ENCODE results near the gene SCRT2. TPM values are rescaled to one million over a fixed set of nuclear protein-coding genes. Genes with fewer than 3 reads are reported as not detected.

SCRT2 gene
- total RNA-seq, 4 donors from 2014 or later: not detected

- 30 to 36% methylated on average over 7 of the region's 7 CpGs for WGBS, 2 donors
Observed at GRCh38 chr20:620246-620645, 55.4 kb downstream of the SCRT2 start.

DNA sequence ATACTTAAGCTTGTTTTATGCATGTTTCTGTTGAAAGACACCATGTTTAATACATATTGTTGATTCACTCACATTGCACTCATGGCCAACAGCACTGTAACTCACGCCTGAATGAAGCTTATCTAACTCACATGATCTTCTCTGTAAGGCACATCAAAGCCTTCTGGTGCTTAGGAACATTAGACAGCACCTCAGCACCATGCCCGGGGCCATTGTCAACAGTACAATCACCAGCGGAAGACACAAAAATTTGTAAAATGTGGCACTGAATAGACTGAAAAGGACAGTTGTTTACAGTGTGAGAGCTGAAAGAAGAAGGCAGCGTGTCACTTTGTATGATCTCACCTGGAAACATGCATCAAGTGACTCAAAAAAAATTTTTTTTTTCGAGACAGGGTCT lies 56.6 kb downstream of the SCRT2 start:
- no peak overlapping the region for H3K4me3 ChIP-seq
- H3K4me1 ChIP-seq: no peaks in the 10 kb centered on the region
- H3K27ac ChIP-seq: no peak overlapping the region
- no peak for TF ChIP-seq EP300 (IDR thresholded peaks at IDR 0.05)
- TF ChIP-seq POLR2A (IDR thresholded peaks at IDR 0.05): no peak
- TF ChIP-seq, protein P1, sequence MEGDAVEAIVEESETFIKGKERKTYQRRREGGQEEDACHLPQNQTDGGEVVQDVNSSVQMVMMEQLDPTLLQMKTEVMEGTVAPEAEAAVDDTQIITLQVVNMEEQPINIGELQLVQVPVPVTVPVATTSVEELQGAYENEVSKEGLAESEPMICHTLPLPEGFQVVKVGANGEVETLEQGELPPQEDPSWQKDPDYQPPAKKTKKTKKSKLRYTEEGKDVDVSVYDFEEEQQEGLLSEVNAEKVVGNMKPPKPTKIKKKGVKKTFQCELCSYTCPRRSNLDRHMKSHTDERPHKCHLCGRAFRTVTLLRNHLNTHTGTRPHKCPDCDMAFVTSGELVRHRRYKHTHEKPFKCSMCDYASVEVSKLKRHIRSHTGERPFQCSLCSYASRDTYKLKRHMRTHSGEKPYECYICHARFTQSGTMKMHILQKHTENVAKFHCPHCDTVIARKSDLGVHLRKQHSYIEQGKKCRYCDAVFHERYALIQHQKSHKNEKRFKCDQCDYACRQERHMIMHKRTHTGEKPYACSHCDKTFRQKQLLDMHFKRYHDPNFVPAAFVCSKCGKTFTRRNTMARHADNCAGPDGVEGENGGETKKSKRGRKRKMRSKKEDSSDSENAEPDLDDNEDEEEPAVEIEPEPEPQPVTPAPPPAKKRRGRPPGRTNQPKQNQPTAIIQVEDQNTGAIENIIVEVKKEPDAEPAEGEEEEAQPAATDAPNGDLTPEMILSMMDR (IDR thresholded peaks at IDR 0.05): no peak
- DNase-seq (ENCODE audit: low spot score in 2 of 2): no peak
- no peaks in the 10 kb centered on the region for H3K36me3 ChIP-seq
- H3K9me3 ChIP-seq: peaks cover 0 to 12% (median 0%) of the 10 kb centered on the region in 4 donors
- peaks cover 0 to 26% of the 10 kb centered on the region in 2 donors for H3K27me3 ChIP-seq
- WGBS, 2 donors: 76 to 78% methylated on average over 5 of the region's 5 CpGs

More at GRCh38 chr20:620246-620645, 55.4 kb downstream of the SCRT2 start:
- Histone ChIP-seq H3K4me1 (no peaks in the 10 kb centered on the region), H3K36me3 (no peaks in the 10 kb centered on the region), H3K27ac (no peak overlapping the region), H3K9me3 (peaks cover 0 to 14% (median 0%) of the 10 kb centered on the region in 4 donors), H3K27me3 (peaks cover 0 to 27% of the 10 kb centered on the region in 2 donors), H3K4me3 (no peak overlapping the region)
- no peak for DNase-seq (ENCODE audit: low spot score in 2 of 2)
- TF ChIP-seq EP300 (IDR thresholded peaks at IDR 0.05) (no peak), POLR2A (IDR thresholded peaks at IDR 0.05) (no peak)
- TF ChIP-seq, protein P1 (IDR thresholded peaks at IDR 0.05): no peak

- Histone ChIP-seq H3K36me3 (no peaks in the 10 kb centered on the region), H3K4me1 (no peaks in the 10 kb centered on the region), H3K4me3 (no peak overlapping the region), H3K27me3 (peaks cover 0 to 31% of the 10 kb centered on the region in 2 donors), H3K27ac (no peak overlapping the region), H3K9me3 (peaks cover 0 to 12% (median 0%) of the 10 kb centered on the region in 4 donors)
- WGBS, 2 donors: 85 to 92% methylated on average over 4 of the region's 4 CpGs
- TF ChIP-seq EP300 (IDR thresholded peaks at IDR 0.05): no peak
- TF ChIP-seq, protein P1 (IDR thresholded peaks at IDR 0.05): no peak
- no peak for DNase-seq (ENCODE audit: low spot score in 2 of 2)
Observed at GRCh38 chr20:617934-618690, 57.5 kb downstream of the SCRT2 start.

GRCh38 chr20:615514-615913 lies 60.1 kb downstream of the SCRT2 start:
- peaks cover 0 to 9% (median 0%) of the 10 kb centered on the region in 4 donors for H3K4me1 ChIP-seq
- no peak overlapping the region for H3K27ac ChIP-seq
- no peak for DNase-seq (ENCODE audit: low spot score in 2 of 2)
- WGBS, 2 donors: 73 to 83% methylated on average over 4 of the region's 4 CpGs
- TF ChIP-seq EP300 (IDR thresholded peaks at IDR 0.05): no peak
- TF ChIP-seq, protein P1 (IDR thresholded peaks at IDR 0.05): no peak
- TF ChIP-seq POLR2A (IDR thresholded peaks at IDR 0.05): no peak
- H3K27me3 ChIP-seq: peaks cover 0 to 52% of the 10 kb centered on the region in 2 donors
- no peaks in the 10 kb centered on the region for H3K36me3 ChIP-seq
- no peak overlapping the region for H3K4me3 ChIP-seq
- H3K9me3 ChIP-seq: peaks cover 0 to 12% (median 0%) of the 10 kb centered on the region in 4 donors

- Histone ChIP-seq H3K9me3 (no peaks in the 10 kb centered on the region), H3K4me1 (peaks cover 0 to 15% (median 0%) of the 10 kb centered on the region in 4 donors), H3K27me3 (peaks cover 0 to 69% of the 10 kb centered on the region in 2 donors), H3K27ac (no peak overlapping the region), H3K4me3 (no peak overlapping the region), H3K36me3 (no peaks in the 10 kb centered on the region)
- 19 to 27% methylated on average over 8 of the region's 8 CpGs for WGBS, 2 donors
- TF ChIP-seq EP300 (IDR thresholded peaks at IDR 0.05): no peak
- no peak for TF ChIP-seq POLR2A (IDR thresholded peaks at IDR 0.05)
- TF ChIP-seq, protein P1 (IDR thresholded peaks at IDR 0.05): no peak
- no peak for DNase-seq (ENCODE audit: low spot score in 2 of 2)
Observed at GRCh38 chr20:611843-612185, 63.8 kb downstream of the SCRT2 start.
